H9 (cell line): ENCODE results near the gene MESD. TPM values are rescaled to one million over a fixed set of nuclear protein-coding genes. Genes with fewer than 3 reads are reported as not detected.
A peak's percentile ranks its signal among the peaks of the same experiment; 100 is the strongest.

Experiments
- DNase-seq: peaks from one replicate; pipeline ENCODE4 v3.0.0-alpha.2; 2017
- H2AFZ ChIP-seq: one replicate; pipeline ENCODE4 v1.6.1; 2013; ENCODE audit warnings: mild to moderate bottlenecking, low read length, control low read depth, moderate library complexity
- H2AK5ac ChIP-seq: 2 replicates; pipeline ENCODE4 v1.6.1; 2013; ENCODE audit warnings: low read length, control low read depth, mixed read lengths; ENCODE audit not compliant: insufficient read length
- H2BK120ac ChIP-seq: one replicate; pipeline ENCODE4 v1.6.1; 2013; ENCODE audit warnings: low read depth, mild to moderate bottlenecking, low read length, control low read depth, inconsistent platforms; ENCODE audit not compliant: poor library complexity, severe bottlenecking
- H2BK12ac ChIP-seq: 2 replicates; pipeline ENCODE4 v1.6.1; 2013; ENCODE audit warnings: low read length, control low read depth, mixed read lengths, low read depth; ENCODE audit not compliant: insufficient read length
- H2BK15ac ChIP-seq: 2 replicates; pipeline ENCODE4 v1.6.1; 2013; ENCODE audit warnings: low read depth, low read length, control low read depth
- H2BK20ac ChIP-seq: one replicate; pipeline ENCODE4 v1.6.1; 2013; ENCODE audit warnings: low read depth, mild to moderate bottlenecking, low read length, control low read depth, inconsistent platforms; ENCODE audit not compliant: poor library complexity, severe bottlenecking
- H2BK5ac ChIP-seq: 2 replicates; pipeline ENCODE4 v1.6.1; 2013; ENCODE audit warnings: low read length, control low read depth, mixed read lengths; ENCODE audit not compliant: insufficient read length
- H3K14ac ChIP-seq: 2 replicates; pipeline ENCODE4 v1.6.1; 2013; ENCODE audit warnings: low read length, control low read depth; ENCODE audit not compliant: insufficient read depth
- H3K18ac ChIP-seq: 2 replicates; pipeline ENCODE4 v1.6.1; 2013; ENCODE audit warnings: low read depth, mild to moderate bottlenecking, mixed read lengths, low read length, control low read depth; ENCODE audit not compliant: insufficient read length
- H3K23ac ChIP-seq: 2 replicates; pipeline ENCODE4 v1.6.1; 2013; ENCODE audit warnings: low read length, control low read depth, mixed read lengths, low read depth; ENCODE audit not compliant: insufficient read length
- H3K23me2 ChIP-seq: 2 replicates; pipeline ENCODE4 v1.6.1; 2013; ENCODE audit warnings: low read depth, mild to moderate bottlenecking, mixed read lengths, low read length, control low read depth; ENCODE audit not compliant: insufficient read length, poor library complexity, severe bottlenecking
- H3K27ac ChIP-seq: 2 replicates; pipeline ENCODE4 v1.5.1; 2013; ENCODE audit warnings: low read length, control low read depth, mixed read lengths, low read depth; ENCODE audit not compliant: insufficient read length
- H3K27me3 ChIP-seq: 2 replicates; pipeline ENCODE4 v1.6.1; 2013; ENCODE audit warnings: low read length, control low read depth, inconsistent platforms; ENCODE audit not compliant: insufficient read depth
- H3K4ac ChIP-seq: 2 replicates; pipeline ENCODE4 v1.6.1; 2013; ENCODE audit warnings: low read depth, mild to moderate bottlenecking, control low read depth, inconsistent platforms, low read length, moderate library complexity
- H3K4me1 ChIP-seq: 2 replicates; pipeline ENCODE4 v1.6.1; 2013; ENCODE audit warnings: low read length, control low read depth, inconsistent platforms; ENCODE audit not compliant: insufficient read depth
- H3K4me2 ChIP-seq: 2 replicates; pipeline ENCODE4 v1.6.1; 2013; ENCODE audit warnings: low read length, control low read depth, mixed read lengths; ENCODE audit not compliant: insufficient read length, insufficient read depth
- H3K56ac ChIP-seq: 2 replicates; pipeline ENCODE4 v1.6.1; 2013; ENCODE audit warnings: low read depth, mild to moderate bottlenecking, mixed read lengths, low read length, control low read depth; ENCODE audit not compliant: insufficient read length
- H3K79me1 ChIP-seq: 2 replicates; pipeline ENCODE4 v1.6.1; 2013; ENCODE audit warnings: low read depth, mild to moderate bottlenecking, moderate library complexity, low read length, control low read depth, inconsistent platforms; ENCODE audit not compliant: insufficient read depth, poor library complexity, severe bottlenecking
- H3K79me2 ChIP-seq: 2 replicates; pipeline ENCODE4 v1.6.1; 2013; ENCODE audit warnings: low read length, control low read depth, inconsistent platforms; ENCODE audit not compliant: insufficient read depth
- H3K9ac ChIP-seq: 2 replicates; pipeline ENCODE4 v1.6.1; 2013; ENCODE audit warnings: low read length, control low read depth, mixed read lengths; ENCODE audit not compliant: insufficient read length; ENCODE audit errors: extremely low read depth
- H3K9me3 ChIP-seq: one replicate; pipeline ENCODE4 v1.6.1; 2013; ENCODE audit warnings: low read depth, low read length, inconsistent platforms; ENCODE audit not compliant: control insufficient read depth
- H3T11ph ChIP-seq: one replicate; pipeline ENCODE4 v1.6.1; 2013; ENCODE audit warnings: mild to moderate bottlenecking, low read length, control low read depth, inconsistent platforms
- H4K20me1 ChIP-seq: one replicate; pipeline ENCODE4 v1.6.1; 2013; ENCODE audit not compliant: control insufficient read depth, insufficient read length, insufficient read depth
- H4K5ac ChIP-seq: 2 replicates; pipeline ENCODE4 v1.6.1; 2013; ENCODE audit warnings: low read depth, mild to moderate bottlenecking, mixed read lengths, low read length, control low read depth; ENCODE audit not compliant: insufficient read length
- H4K8ac ChIP-seq: replicated peaks from 2 replicates; pipeline ENCODE4 v1.6.1; 2013; ENCODE audit warnings: low read length, control low read depth, mixed read lengths, low read depth; ENCODE audit not compliant: insufficient read length
- H4K91ac ChIP-seq: 2 replicates; pipeline ENCODE4 v1.6.1; 2013; ENCODE audit warnings: low read depth, mild to moderate bottlenecking, moderate library complexity, mixed read lengths, low read length, control low read depth; ENCODE audit not compliant: insufficient read length
- H3K27ac Mint-ChIP-seq, 3 experiments: 2 replicates in 2 of 3; 3 replicates in 1 of 3; pipeline ENCODE4 v1.8.0; 2020 to 2021; ENCODE audit warnings: mixed read lengths in 3 of 3, mild to moderate bottlenecking in 1 of 3, moderate library complexity in 1 of 3
- H3K27me3 Mint-ChIP-seq: 2 replicates; pipeline ENCODE4 v1.8.0; 2021; ENCODE audit warnings: low read depth, mild to moderate bottlenecking, moderate library complexity, mixed read lengths
- H3K36me3 Mint-ChIP-seq, 3 experiments: 2 replicates in 2 of 3; 3 replicates in 1 of 3; pipeline ENCODE4 v1.8.0; 2020 to 2021; ENCODE audit warnings: low read depth in 3 of 3, mixed read lengths in 3 of 3; ENCODE audit not compliant: insufficient read depth in 1 of 3
- H3K4me1 Mint-ChIP-seq, 2 experiments: 2 replicates each; pipeline ENCODE4 v1.8.0; 2020; ENCODE audit warnings: mixed read lengths in 2 of 2
- H3K4me3 Mint-ChIP-seq, 2 experiments: 2 replicates in 1 of 2; 3 replicates in 1 of 2; pipeline ENCODE4 v1.8.0; 2020 to 2021; ENCODE audit warnings: mild to moderate bottlenecking in 2 of 2, mixed read lengths in 2 of 2, moderate library complexity in 1 of 2
- H3K9me3 Mint-ChIP-seq, 2 experiments: 2 replicates in 1 of 2; 3 replicates in 1 of 2; pipeline ENCODE4 v1.8.0; 2020; ENCODE audit warnings: mild to moderate bottlenecking in 2 of 2, mixed read lengths in 2 of 2, moderate library complexity in 1 of 2
- CTCF ChIP-seq: fragments of 200-600 bp; sonication (generic); conservative IDR thresholded peaks from 3 replicates; pipeline ENCODE4 v1.8.0; 2021; ENCODE audit warnings: antibody characterized with exemption, mild to moderate bottlenecking
- WGBS: extraction: QIAGEN DNeasy Blood & Tissue Kit; methylation state at CpG from one replicate; pipeline ENCODE4 v1.1.7; 2013; ENCODE audit warnings: missing lambda C conversion rate, low lambda C conversion rate, mixed read lengths; ENCODE audit not compliant: insufficient read length; ENCODE audit errors: extremely low coverage; 5-methylcytosine and 5-hydroxymethylcytosine counted together
- long read RNA-seq: library from polyadenylated mRNA; unstranded; transcript quantifications from one replicate; pipeline ENCODE4 v2.0.0, GENCODE V29; 2020
- total RNA-seq: library from RNA; stranded (reverse); gene quantifications from 2 replicates; pipeline ENCODE4 v1.2.1, GENCODE V29; 2021

Gene MESD
- total RNA-seq: 29.1 and 30.1 TPM in 2 replicates
- long read RNA-seq, full-length matches to known transcripts: 115 of 126 reads
- long read RNA-seq, partial matches to known transcripts: 0 of 126 reads
- long read RNA-seq, other reads (novel, unspliced or antisense): 11 of 126 reads

GRCh38 chr15:80989518-80990478 is at the start of gene MESD:
MESD (minus strand) TSS chr15:80989819; CDS start chr15:80989791, 28 bp downstream.
- no CpG with 5 or more reads among the region's 63 CpGs for WGBS
- no peak within 1 kb of the TSS for H3K4ac ChIP-seq
- H4K91ac ChIP-seq: peak within 1 kb of the TSS; percentile 55
- no peak within 1 kb of the TSS for H2BK15ac ChIP-seq
- peak within 1 kb of the TSS; percentile 49 for H4K5ac ChIP-seq
- no peak within 1 kb of the TSS for H2BK120ac ChIP-seq
- Mint-ChIP-seq H3K4me3 (peak within 1 kb of the TSS; percentile 98 to 100), H3K9me3 (no peaks in the 10 kb centered on the region), H3K27me3 (no peaks in the 10 kb centered on the region), H3K4me1 (peaks cover 34 to 42% of the 10 kb centered on the region in 2 experiments), H3K27ac (peak within 1 kb of the TSS; percentile 95 to 99 (median 98)), H3K36me3 (peaks cover 0 to 9% (median 2%) of the 10 kb centered on the region in 3 experiments; a peak in 5 of 7 replicates)
- peaks cover 33% of the 10 kb centered on the region for H3K79me2 ChIP-seq
- H3K27me3 ChIP-seq: no peaks in the 10 kb centered on the region
- H3K4me1 ChIP-seq: peaks cover 2% of the 10 kb centered on the region; the same call in 1 of the 2 replicates
- H3K9me3 ChIP-seq: no peaks in the 10 kb centered on the region
- H3K23me2 ChIP-seq: peaks cover 8% of the 10 kb centered on the region
- H2BK5ac ChIP-seq: peak within 1 kb of the TSS; percentile 3
- peak within 1 kb of the TSS; percentile 65 for H3K23ac ChIP-seq
- peaks cover 12% of the 10 kb centered on the region for H3K79me1 ChIP-seq
- H3K56ac ChIP-seq: peak within 1 kb of the TSS; percentile 5
- peak within 1 kb of the TSS; percentile 96 for H3K18ac ChIP-seq
- no peak within 1 kb of the TSS for H2AK5ac ChIP-seq
- H3K27ac ChIP-seq: no peak within 1 kb of the TSS
- TF ChIP-seq CTCF: no peak
- H4K8ac ChIP-seq: peak within 1 kb of the TSS; percentile 94
- no peak within 1 kb of the TSS for H3T11ph ChIP-seq
- DNase-seq: peak; percentile 95
- no peaks in the 10 kb centered on the region for H4K20me1 ChIP-seq
- H2AFZ ChIP-seq: peak within 1 kb of the TSS; percentile 93
- peak within 1 kb of the TSS; percentile 100 for H3K4me2 ChIP-seq
- H3K9ac ChIP-seq: peak within 1 kb of the TSS; percentile 99
- H2BK12ac ChIP-seq: no peak within 1 kb of the TSS
- H2BK20ac ChIP-seq: no peak within 1 kb of the TSS
- H3K14ac ChIP-seq: peak within 1 kb of the TSS; percentile 91
